Activated naive CD8-positive, alpha-beta T cell (primary cell): ENCODE results near the gene TRIP12.
"Not testable (repeated sequence)": the region's sequence is repeated elsewhere in the genome, so short reads cannot be mapped to it uniquely, and the experiment has no call there.

Source experiments
- H3K27ac Mint-ChIP-seq: one replicate; pipeline ENCODE4 v1.8.0; 2021; ENCODE audit warnings: mixed read lengths
- H3K27me3 Mint-ChIP-seq: one replicate; pipeline ENCODE4 v1.8.0; 2021; ENCODE audit warnings: mixed read lengths
- H3K36me3 Mint-ChIP-seq: one replicate; pipeline ENCODE4 v1.8.0; 2021; ENCODE audit warnings: mixed read lengths
- H3K4me1 Mint-ChIP-seq: one replicate; pipeline ENCODE4 v1.8.0; 2021; ENCODE audit warnings: low read depth, mixed read lengths
- H3K4me3 Mint-ChIP-seq: one replicate; pipeline ENCODE4 v1.8.0; 2021; ENCODE audit warnings: mild to moderate bottlenecking, mixed read lengths
- H3K9me3 Mint-ChIP-seq: one replicate; pipeline ENCODE4 v1.8.0; 2021; ENCODE audit warnings: low read depth, mixed read lengths

TRIP12 gene

DNA sequence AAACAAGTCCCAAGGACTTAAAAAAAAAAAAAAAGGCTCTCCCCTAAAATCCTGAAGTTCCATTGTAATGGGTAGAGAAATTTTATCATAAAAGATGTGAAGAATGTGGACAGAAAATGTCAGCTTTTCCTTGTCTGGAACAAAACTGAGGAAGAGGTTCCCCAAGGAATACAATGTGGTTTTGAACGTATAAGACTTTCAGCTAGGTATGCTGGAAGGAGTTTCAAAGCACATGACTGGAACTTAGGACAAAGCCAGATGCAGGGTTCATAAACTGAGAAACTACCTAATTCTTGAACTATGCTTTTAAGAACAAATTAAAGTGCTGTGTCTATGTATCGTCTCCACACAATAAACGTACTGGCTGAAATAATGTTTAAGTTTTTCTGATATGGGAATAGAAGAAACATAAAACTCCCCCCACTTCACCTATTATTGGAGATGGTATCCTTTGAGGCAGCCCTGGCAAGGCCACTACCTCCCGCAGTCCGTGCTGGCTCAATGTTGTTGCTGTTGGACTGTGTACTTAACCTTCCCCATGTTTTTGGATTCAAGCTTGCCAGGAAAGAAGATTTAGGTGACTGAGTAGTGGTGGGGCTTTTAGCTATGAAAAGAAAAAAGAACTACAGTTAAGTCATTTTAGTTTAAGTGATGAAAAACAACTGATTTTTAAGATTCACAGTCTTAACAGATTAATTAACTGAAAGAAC, 123.2 kb downstream of the TRIP12 start:
- Mint-ChIP-seq H3K4me1 (no peaks in the 10 kb centered on the region), H3K36me3 (peaks cover 11% of the 10 kb centered on the region), H3K27me3 (no peaks in the 10 kb centered on the region), H3K27ac (no peak overlapping the region), H3K9me3 (no peaks in the 10 kb centered on the region), H3K4me3 (no peak overlapping the region)

DNA sequence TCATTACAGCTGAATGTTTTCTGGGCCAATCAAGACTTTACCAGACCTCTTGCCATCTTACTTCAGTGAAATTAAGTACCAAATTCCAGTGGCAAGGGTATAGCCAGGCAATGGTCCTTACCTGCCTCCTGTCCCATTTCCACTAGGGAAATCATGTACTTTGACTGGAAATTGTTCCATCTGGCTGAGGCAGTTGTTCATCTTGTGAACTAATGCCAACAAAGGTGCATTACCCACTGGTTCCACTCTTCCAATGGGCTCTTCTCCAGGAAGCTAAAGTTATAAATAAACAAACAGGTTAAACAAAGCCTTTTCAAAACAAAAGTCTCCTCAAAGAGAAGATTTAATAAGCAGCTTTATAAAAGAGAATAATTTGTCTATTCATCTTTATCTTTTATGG, 126.8 kb downstream of the TRIP12 start:
- H3K27me3 Mint-ChIP-seq, result no peaks in the 10 kb centered on the region
- peaks cover 17% of the 10 kb centered on the region for H3K36me3 Mint-ChIP-seq
- H3K27ac Mint-ChIP-seq, result no peak overlapping the region
- H3K9me3 Mint-ChIP-seq, result no peaks in the 10 kb centered on the region
- peaks cover 2% of the 10 kb centered on the region for H3K4me1 Mint-ChIP-seq
- no peak overlapping the region for H3K4me3 Mint-ChIP-seq

- Mint-ChIP-seq H3K27ac (no peak overlapping the region), H3K36me3 (peaks cover 17% of the 10 kb centered on the region), H3K27me3 (no peaks in the 10 kb centered on the region)
Measured at GRCh38 chr2:229794636-229795035, 127.2 kb downstream of the TRIP12 start.

DNA sequence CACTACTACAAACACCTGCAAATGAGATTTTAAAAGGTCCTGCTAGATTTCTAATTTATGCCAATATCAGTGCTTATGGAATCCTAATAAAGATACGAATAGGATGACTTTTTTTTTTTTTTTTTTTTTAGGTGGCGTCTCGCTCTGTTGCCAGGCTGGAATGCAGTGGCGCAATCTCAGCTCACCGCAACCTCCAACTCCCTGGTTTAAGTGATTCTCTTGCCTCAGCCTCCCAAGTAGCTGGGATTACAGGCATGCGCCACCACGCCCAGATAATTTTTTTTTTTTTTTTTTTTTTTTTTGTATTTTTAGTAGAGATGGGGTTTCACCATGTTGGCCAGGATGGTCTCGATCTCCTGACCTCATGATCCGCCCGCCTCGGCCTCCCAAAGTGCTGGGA, 135.5 kb downstream of the TRIP12 start:
- H3K4me1 Mint-ChIP-seq, result peaks cover 16% of the 10 kb centered on the region
- not testable (repeated sequence) for H3K27ac Mint-ChIP-seq, H3K4me3 Mint-ChIP-seq, H3K27me3 Mint-ChIP-seq, H3K36me3 Mint-ChIP-seq, H3K9me3 Mint-ChIP-seq

More at GRCh38 chr2:229794636-229795035, 127.2 kb downstream of the TRIP12 start:
- H3K4me3 Mint-ChIP-seq, result no peak overlapping the region
- peaks cover 5% of the 10 kb centered on the region for H3K4me1 Mint-ChIP-seq
- no peaks in the 10 kb centered on the region for H3K9me3 Mint-ChIP-seq

GRCh38 chr2:229784791-229785190, 137.0 kb downstream of the TRIP12 start:
- H3K27me3 Mint-ChIP-seq, result no peaks in the 10 kb centered on the region
- peaks cover 2% of the 10 kb centered on the region for H3K36me3 Mint-ChIP-seq
- peaks cover 20% of the 10 kb centered on the region for H3K4me1 Mint-ChIP-seq
- H3K27ac Mint-ChIP-seq, result no peak overlapping the region
- H3K4me3 Mint-ChIP-seq, result no peak overlapping the region
- H3K9me3 Mint-ChIP-seq, result no peaks in the 10 kb centered on the region

GRCh38 chr2:229783108-229783721, 138.6 kb downstream of the TRIP12 start:
- H3K9me3 Mint-ChIP-seq, result no peaks in the 10 kb centered on the region
- H3K27me3 Mint-ChIP-seq, result no peaks in the 10 kb centered on the region
- no peaks in the 10 kb centered on the region for H3K36me3 Mint-ChIP-seq
- peaks cover 11% of the 10 kb centered on the region for H3K4me1 Mint-ChIP-seq
- no peak overlapping the region for H3K4me3 Mint-ChIP-seq
- H3K27ac Mint-ChIP-seq, result peak overlapping the region; percentile 37

GRCh38 chr2:229780856-229781773, 140.7 kb downstream of the TRIP12 start:
- H3K9me3 Mint-ChIP-seq, result no peaks in the 10 kb centered on the region
- H3K27ac Mint-ChIP-seq, result no peak overlapping the region
- H3K4me1 Mint-ChIP-seq, result peaks cover 22% of the 10 kb centered on the region
- H3K4me3 Mint-ChIP-seq, result no peak overlapping the region
- H3K36me3 Mint-ChIP-seq, result peaks cover 9% of the 10 kb centered on the region
- no peaks in the 10 kb centered on the region for H3K27me3 Mint-ChIP-seq

DNA sequence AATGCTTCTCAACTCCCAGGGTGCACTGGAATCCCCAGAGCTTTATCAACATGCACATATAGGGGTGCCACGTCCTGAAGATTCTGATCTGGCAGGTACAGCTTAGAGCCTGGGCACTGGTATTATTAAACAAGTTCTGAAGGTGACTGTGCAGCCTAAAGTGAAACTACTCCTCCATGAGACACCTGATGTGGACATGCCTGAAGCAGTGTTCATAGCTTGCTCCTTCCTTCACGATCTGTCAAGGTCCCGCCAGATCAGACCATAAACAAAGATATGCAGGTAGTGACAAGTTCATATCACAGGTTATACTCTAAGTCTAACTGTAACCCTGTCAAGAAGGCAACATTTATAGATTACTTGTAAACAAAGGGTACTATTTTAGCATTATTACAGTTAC, 142.2 kb downstream of the TRIP12 start:
- Mint-ChIP-seq H3K36me3 (peaks cover 15% of the 10 kb centered on the region), H3K27me3 (no peaks in the 10 kb centered on the region), H3K4me1 (peaks cover 31% of the 10 kb centered on the region), H3K27ac (no peak overlapping the region), H3K4me3 (no peak overlapping the region), H3K9me3 (no peaks in the 10 kb centered on the region)

GRCh38 chr2:229777716-229778115, 144.1 kb downstream of the TRIP12 start:
- Mint-ChIP-seq H3K4me3 (no peak overlapping the region), H3K4me1 (peaks cover 32% of the 10 kb centered on the region), H3K9me3 (no peaks in the 10 kb centered on the region), H3K36me3 (peaks cover 20% of the 10 kb centered on the region), H3K27ac (no peak overlapping the region), H3K27me3 (no peaks in the 10 kb centered on the region)

DNA sequence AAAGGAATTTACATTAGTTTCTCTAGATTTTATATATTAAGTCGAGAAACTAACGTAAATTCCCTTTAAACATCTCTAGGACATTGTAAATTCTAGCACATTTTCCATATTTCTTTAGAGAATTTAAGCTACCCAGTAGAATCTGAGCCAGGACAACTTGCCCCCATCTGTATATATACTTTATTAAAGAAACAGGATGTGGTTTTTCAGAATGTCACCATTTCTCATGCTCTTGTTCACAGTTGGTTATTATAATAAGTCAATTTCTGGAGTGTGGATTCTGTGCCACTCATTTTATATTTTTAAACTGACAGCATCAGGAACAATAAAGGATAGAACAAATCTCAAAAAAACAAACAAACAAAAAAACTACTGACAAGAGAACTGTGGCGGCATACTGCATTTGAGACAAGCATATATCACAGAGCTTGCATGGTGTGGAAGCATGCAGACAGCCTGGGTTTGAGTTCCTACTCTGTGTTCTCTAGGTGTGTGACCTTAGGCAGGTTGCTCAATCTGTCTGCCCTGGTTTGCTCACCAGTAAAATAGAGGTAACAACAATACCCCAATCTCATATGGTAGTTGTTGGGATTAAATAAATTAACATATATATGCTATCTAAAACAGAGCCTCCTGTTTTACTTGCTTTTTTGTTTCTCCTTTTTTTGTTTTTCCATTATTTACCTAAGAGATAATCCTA, 146.0 kb downstream of the TRIP12 start:
- Mint-ChIP-seq H3K27me3 (no peaks in the 10 kb centered on the region), H3K27ac (peak overlapping the region; percentile 64), H3K4me3 (no peak overlapping the region), H3K4me1 (peaks cover 25% of the 10 kb centered on the region), H3K36me3 (peaks cover 26% of the 10 kb centered on the region), H3K9me3 (no peaks in the 10 kb centered on the region)

DNA sequence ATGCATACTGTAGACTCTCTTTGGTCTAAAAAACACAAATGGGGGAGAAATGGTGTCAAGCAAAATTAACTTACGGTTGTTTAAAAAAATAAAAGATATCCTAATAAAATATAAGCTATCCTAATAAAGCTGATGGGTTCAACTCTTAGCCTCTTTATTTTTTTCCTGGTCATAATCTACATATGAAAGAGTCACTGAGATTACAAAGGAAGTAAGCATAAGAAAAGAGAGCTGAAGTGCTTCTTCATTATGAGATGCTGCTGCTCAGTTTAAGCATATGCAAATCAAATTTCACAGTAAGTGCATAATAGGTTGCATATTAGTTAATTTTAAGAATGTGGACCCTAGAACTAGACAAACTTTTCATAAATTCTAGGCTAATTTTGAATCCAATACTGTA, 147.6 kb downstream of the TRIP12 start:
- H3K27me3 Mint-ChIP-seq, result no peaks in the 10 kb centered on the region
- no peak overlapping the region for H3K4me3 Mint-ChIP-seq
- H3K27ac Mint-ChIP-seq, result no peak overlapping the region
- H3K36me3 Mint-ChIP-seq, result peaks cover 26% of the 10 kb centered on the region
- no peaks in the 10 kb centered on the region for H3K9me3 Mint-ChIP-seq
- peaks cover 24% of the 10 kb centered on the region for H3K4me1 Mint-ChIP-seq

- no peaks in the 10 kb centered on the region for H3K4me1 Mint-ChIP-seq
Measured at GRCh38 chr2:229768235-229768634, 153.6 kb downstream of the TRIP12 start.

DNA sequence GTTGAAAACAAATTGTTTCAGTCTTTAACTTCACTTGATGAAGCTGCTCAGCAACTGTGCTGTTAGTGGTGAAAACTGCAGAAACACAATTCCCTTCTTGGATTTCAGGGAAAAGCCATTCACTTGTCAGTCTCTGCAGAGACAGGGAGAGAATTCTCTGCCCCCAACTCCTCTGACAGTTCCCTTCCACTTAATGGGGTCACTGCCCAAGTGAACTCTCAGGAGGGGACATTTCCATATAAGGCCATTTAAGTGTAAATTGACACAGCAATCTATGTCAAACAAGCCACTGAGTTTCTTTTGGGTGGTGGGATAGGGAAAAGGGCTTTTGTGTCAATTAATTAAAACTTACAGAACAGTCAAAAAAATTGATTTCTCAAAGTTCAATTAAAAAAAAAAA, 156.1 kb downstream of the TRIP12 start:
- Mint-ChIP-seq H3K36me3 (peaks cover 23% of the 10 kb centered on the region), H3K27ac (no peak overlapping the region), H3K9me3 (no peaks in the 10 kb centered on the region), H3K27me3 (no peaks in the 10 kb centered on the region), H3K4me1 (no peaks in the 10 kb centered on the region), H3K4me3 (no peak overlapping the region)

More at GRCh38 chr2:229768235-229768634, 153.6 kb downstream of the TRIP12 start:
- Mint-ChIP-seq H3K27ac (no peak overlapping the region), H3K9me3 (no peaks in the 10 kb centered on the region), H3K27me3 (no peaks in the 10 kb centered on the region), H3K36me3 (peaks cover 27% of the 10 kb centered on the region), H3K4me3 (no peak overlapping the region)

- Mint-ChIP-seq H3K4me3 (no peak overlapping the region), H3K36me3 (peaks cover 13% of the 10 kb centered on the region), H3K27ac (no peak overlapping the region), H3K4me1 (no peaks in the 10 kb centered on the region), H3K27me3 (no peaks in the 10 kb centered on the region), H3K9me3 (no peaks in the 10 kb centered on the region)
Measured at GRCh38 chr2:229761663-229762062, 160.1 kb downstream of the TRIP12 start.

DNA sequence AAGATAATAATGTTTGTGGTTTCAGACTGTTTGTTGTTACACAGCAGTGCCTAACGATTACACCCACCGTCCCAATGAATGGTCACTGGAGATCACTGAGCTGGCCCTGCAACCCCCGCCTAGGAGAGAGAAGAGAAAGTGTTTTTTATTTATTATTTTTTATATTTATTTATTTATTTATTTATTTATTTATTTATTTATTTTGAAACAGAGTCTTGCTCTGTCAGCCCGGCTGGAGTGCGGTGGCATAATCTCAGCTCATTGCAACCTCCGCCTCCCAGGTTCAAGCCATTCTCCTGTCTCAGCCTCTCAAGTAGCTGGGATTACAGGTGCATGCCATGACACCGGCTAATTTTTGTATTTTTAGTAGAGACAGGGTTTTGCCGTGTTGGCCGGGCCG, 164.3 kb downstream of the TRIP12 start:
- H3K27ac Mint-ChIP-seq, H3K36me3 Mint-ChIP-seq, H3K27me3 Mint-ChIP-seq, H3K4me3 Mint-ChIP-seq, H3K9me3 Mint-ChIP-seq, H3K4me1 Mint-ChIP-seq: not testable (repeated sequence)
